Heart right ventricle (tissue), 16 donors: ENCODE data around the gene MS4A8. TPM values are rescaled to one million over a fixed set of nuclear protein-coding genes. Genes with fewer than 3 reads are reported as not detected.

Source experiments
- ATAC-seq, 8 donors: fragments of 200-7000 bp; cut with Tn5 transposase; one replicate each; pipeline ENCODE4 v1.9.1; 2020; ENCODE audit warnings: mild to moderate bottlenecking in 8 of 8, moderate library complexity in 8 of 8, moderate number of reproducible peaks in 1 of 8
- DNase-seq, 2 donors: peaks; one replicate each; pipeline ENCODE4 v3.0.0-alpha.2; 2020
- H3K27ac ChIP-seq, 10 donors: fragments of 200-600 bp; sonication (generic) in 2 of 10; one replicate each; pipeline versions ENCODE4 v1.5.0 to v1.8.0; 2020 to 2022; ENCODE audit warnings: mild to moderate bottlenecking in 3 of 10
- H3K27me3 ChIP-seq, 7 donors: fragments of 200-600 bp; one replicate each; pipeline ENCODE4 v1.8.0; 2021 to 2022; ENCODE audit warnings: mild to moderate bottlenecking in 2 of 7
- H3K36me3 ChIP-seq, 9 donors: fragments of 200-600 bp; sonication (generic) in 1 of 9; one replicate each; pipeline versions ENCODE4 v1.5.0 to v1.8.0; 2020 to 2022; ENCODE audit warnings: mild to moderate bottlenecking in 2 of 9
- H3K4me1 ChIP-seq, 9 donors: fragments of 200-600 bp; sonication (generic) in 1 of 9; one replicate each; pipeline versions ENCODE4 v1.5.0 to v1.8.0; 2020 to 2022; ENCODE audit warnings: mild to moderate bottlenecking in 4 of 9
- H3K4me3 ChIP-seq, 10 donors: fragments of 200-600 bp; sonication (generic) in 2 of 10; one replicate each; pipeline versions ENCODE4 v1.5.0 to v1.8.0; 2020 to 2022; ENCODE audit warnings: mild to moderate bottlenecking in 7 of 10, moderate library complexity in 2 of 10
- H3K9me3 ChIP-seq, 11 donors: fragments of 200-600 bp in 10 of 11; sonication (generic) in 2 of 11; one replicate each; pipeline versions ENCODE4 v1.5.0 to v1.8.0; 2013 to 2022; ENCODE audit warnings: mild to moderate bottlenecking in 2 of 11, control low read depth in 1 of 11, moderate library complexity in 1 of 11
- WGBS, 2 donors: extraction: QIAGEN DNeasy Blood & Tissue Kit; methylation state at CpG; one replicate each; pipeline ENCODE4 v1.1.7; 2013; ENCODE audit warnings: inconsistent platforms in 1 of 2; 5-methylcytosine and 5-hydroxymethylcytosine counted together
- intact Hi-C, 10 donors: fragments of 100-400 bp; cut with DNase I; formaldehyde crosslinking; loops; one replicate each; pipeline versions ENCODE4 v1.11.1 to v1.14.2; 2022
- polyA plus RNA-seq, 2 donors: library from polyadenylated mRNA; stranded (reverse); fragments of 200-250 nt; gene quantifications; one replicate each; pipeline ENCODE4 v1.2.3, GENCODE V29; 2013
- total RNA-seq, 10 donors: library from RNA; stranded (reverse); fragmentation: NEBNext Ultra II Directional in 3 of 10; extraction: Animal tissue kit (Norgen Biotek cat#: 25700) in 3 of 10; gene quantifications; one replicate each; pipeline versions ENCODE4 v1.2.1 to v1.2.4, GENCODE V29; 2021 to 2023
- TF ChIP-seq, protein P1 (sequence below), 9 donors: fragments of 200-600 bp; sonication (generic) in 2 of 9; IDR thresholded peaks; one replicate each; pipeline versions ENCODE4 v1.5.0 to v1.8.0; 2021 to 2022; ENCODE audit warnings: antibody characterized with exemption in 9 of 9, mild to moderate bottlenecking in 5 of 9, moderate library complexity in 1 of 9
- donor health status: Arrhythmogenic right ventricular cardiomyopathy.
- donor health status: ischemic (EF 13 %, LVEDD 7.1; RV severe dilation, severe dysfunction).
- donor health status: healthy with polysubstance abuse.
- donor health status: DM: no; HTN: yes; CAD: no.
- donor health status: DM: no; HTN: no; CAD: no.
- donor health status: ischemic (EF 25% LVEDD 6.9; RV normal size, moderate dysfunction).
- donor health status: ischemic (EF 25% LVEDD 5.7; RV mildly dilated, moderate dysfunction).
- donor health status: healthy.
- donor health status: DM: yes; HTN: yes; CAD: no.
- donor health status: Ischemic cardiomyopathy.
- donor health status: ischemic (EF 35%, LVEDD 5.7; RV mildly dilated, moderate dysfunction).
- donor health status: nonischemic (EF 11% LVEDD 7.7; RV severe dilation, severe dysfunction).
- donor health status: DM: yes; HTN: yes; CAD: no.
- donor health status: PGD.
- donor health status: ischemic (EF 29% LVEDD 5.4; RV normal size, mild dysfunction).
- donor health status: nonischemic (EF 23%, LVEDD 6.1; RV moderate dilation, normal function).

The MS4A8 gene
- total and polyA plus RNA-seq, 12 donors: not detected

DNA sequence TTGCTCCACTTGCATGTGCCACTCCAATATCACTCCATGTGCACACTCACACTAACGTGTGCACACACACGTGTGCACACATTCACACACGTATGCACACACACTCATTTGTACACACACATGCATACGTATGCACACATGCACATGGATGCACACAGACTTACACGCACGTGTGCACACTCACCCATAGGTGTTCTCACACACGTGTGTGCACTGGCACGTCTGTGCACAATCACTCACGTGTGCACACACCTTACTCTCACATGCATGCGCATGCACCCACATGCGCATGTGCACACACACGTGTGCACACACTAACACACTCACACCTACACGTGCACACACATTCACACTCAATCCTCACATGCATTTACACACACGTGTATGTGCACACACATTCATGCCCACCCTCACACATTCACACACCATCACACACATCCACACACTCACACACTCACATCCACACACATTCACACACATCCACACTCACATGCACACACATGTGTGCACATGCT, 48.0 kb downstream of the MS4A8 start:
- no peaks in the 10 kb centered on the region for H3K36me3 ChIP-seq
- WGBS, 2 donors: 92 to 93% methylated on average over 14 of the region's 14 CpGs
- H3K9me3 ChIP-seq: peaks cover 0 to 15% (median 0%) of the 10 kb centered on the region in 11 donors
- no peak overlapping the region for H3K27ac ChIP-seq
- H3K4me1 ChIP-seq: no peaks in the 10 kb centered on the region
- ATAC-seq (no peak), DNase-seq (no peak)
- H3K27me3 ChIP-seq: peaks cover 0 to 32% (median 23%) of the 10 kb centered on the region in 7 donors
- TF ChIP-seq, protein P1, sequence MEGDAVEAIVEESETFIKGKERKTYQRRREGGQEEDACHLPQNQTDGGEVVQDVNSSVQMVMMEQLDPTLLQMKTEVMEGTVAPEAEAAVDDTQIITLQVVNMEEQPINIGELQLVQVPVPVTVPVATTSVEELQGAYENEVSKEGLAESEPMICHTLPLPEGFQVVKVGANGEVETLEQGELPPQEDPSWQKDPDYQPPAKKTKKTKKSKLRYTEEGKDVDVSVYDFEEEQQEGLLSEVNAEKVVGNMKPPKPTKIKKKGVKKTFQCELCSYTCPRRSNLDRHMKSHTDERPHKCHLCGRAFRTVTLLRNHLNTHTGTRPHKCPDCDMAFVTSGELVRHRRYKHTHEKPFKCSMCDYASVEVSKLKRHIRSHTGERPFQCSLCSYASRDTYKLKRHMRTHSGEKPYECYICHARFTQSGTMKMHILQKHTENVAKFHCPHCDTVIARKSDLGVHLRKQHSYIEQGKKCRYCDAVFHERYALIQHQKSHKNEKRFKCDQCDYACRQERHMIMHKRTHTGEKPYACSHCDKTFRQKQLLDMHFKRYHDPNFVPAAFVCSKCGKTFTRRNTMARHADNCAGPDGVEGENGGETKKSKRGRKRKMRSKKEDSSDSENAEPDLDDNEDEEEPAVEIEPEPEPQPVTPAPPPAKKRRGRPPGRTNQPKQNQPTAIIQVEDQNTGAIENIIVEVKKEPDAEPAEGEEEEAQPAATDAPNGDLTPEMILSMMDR (IDR thresholded peaks at IDR 0.05): no peak
- intact Hi-C loops: loop anchor here in 1 of 10 donors (10.0 kb wide), 1 partner anchor 63 kb away; no protein-coding TSS in a partner anchor
- H3K4me3 ChIP-seq: no peak overlapping the region

DNA sequence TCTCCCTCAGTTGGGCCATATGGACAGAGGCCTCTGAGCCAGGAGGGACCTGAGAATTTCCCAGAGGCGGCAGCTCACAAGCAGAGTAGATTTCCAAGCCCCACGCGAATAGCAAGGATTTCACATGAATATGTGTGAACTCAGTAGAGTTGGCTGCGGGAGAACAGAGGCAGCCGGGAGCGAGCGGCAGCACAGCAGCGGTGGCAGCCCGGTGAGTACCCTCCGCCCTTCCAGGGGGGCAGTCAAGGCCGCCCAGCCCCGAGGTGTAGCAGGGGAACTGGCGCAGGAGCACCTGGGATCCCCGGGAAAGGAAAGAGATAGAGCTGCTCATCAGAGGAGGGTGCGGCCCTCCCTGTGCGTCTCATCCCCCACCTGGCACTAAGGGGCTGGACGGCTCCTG, 48.8 kb downstream of the MS4A8 start:
- peaks cover 0 to 12% (median 0%) of the 10 kb centered on the region in 11 donors for H3K9me3 ChIP-seq
- H3K27ac ChIP-seq: no peak overlapping the region
- peaks cover 0 to 39% (median 24%) of the 10 kb centered on the region in 7 donors for H3K27me3 ChIP-seq
- TF ChIP-seq, protein P1 (IDR thresholded peaks at IDR 0.05): no peak
- 86 to 89% methylated on average over 17 of the region's 17 CpGs for WGBS, 2 donors
- intact Hi-C loops: loop anchor here in 1 of 10 donors (10.0 kb wide), 1 partner anchor 63 kb away; no protein-coding TSS in a partner anchor
- no peak for ATAC-seq
- H3K36me3 ChIP-seq: no peaks in the 10 kb centered on the region
- DNase-seq: no peak
- H3K4me1 ChIP-seq: no peaks in the 10 kb centered on the region
- H3K4me3 ChIP-seq: no peak overlapping the region

DNA sequence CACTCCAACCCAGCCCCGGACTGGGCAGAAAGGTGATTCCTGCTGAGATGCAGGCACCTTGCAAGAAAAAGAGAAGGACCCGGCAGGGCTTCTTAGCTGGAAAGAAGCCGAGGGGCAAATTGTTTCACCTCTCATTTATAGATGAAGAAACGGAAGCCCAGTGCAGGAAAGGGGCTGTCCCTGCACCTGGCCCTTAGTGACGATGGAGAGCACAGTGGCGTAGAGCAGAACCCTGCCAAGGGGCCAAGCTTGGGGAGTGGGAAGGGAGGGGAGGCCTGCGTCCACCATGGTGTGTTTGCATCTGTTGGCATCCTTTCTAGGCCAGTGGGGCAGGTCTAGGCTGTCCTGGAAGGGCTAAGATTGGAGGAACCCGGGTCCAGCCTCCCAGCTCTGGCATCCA, 49.4 kb downstream of the MS4A8 start:
- Histone ChIP-seq H3K36me3 (no peaks in the 10 kb centered on the region), H3K4me1 (no peaks in the 10 kb centered on the region), H3K4me3 (no peak overlapping the region), H3K27me3 (peaks cover 0 to 40% (median 29%) of the 10 kb centered on the region in 7 donors), H3K27ac (no peak overlapping the region), H3K9me3 (peaks cover 0 to 12% (median 0%) of the 10 kb centered on the region in 11 donors)
- intact Hi-C loops: loop anchor here in 1 of 10 donors (10.0 kb wide), 1 partner anchor 64 kb away; no protein-coding TSS in a partner anchor
- WGBS, 2 donors: 71 to 79% methylated on average over 8 of the region's 8 CpGs
- no peak for ATAC-seq
- TF ChIP-seq, protein P1 (IDR thresholded peaks at IDR 0.05): no peak
- DNase-seq: no peak

DNA sequence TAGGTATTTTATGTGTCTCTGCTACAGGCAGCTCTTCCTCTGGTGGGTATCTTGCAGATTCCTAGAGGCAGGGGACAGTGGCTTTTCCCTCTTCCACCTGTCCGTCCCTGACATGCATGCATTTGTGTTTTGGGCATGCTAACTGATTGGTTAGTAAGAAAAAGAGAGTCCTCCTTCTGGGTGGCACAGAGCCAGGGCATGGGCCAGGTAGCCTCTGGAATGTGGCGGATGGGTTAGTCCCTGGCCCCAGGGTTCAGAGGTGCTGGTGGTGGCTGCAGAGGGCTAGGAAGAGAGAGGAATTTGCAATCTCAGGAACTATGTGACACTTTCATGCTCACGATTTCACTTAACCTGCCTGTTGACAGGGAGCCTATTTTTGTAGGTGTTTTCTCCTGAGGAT, 51.5 kb downstream of the MS4A8 start:
- WGBS, 2 donors: 55 to 61% methylated on average over 3 of the region's 3 CpGs
- intact Hi-C loops: no loop called here
- ATAC-seq: no peak

More for the DNA sequence above, 51.5 kb downstream of the MS4A8 start:
- Histone ChIP-seq H3K36me3 (no peaks in the 10 kb centered on the region), H3K4me3 (no peak overlapping the region), H3K9me3 (no peaks in the 10 kb centered on the region), H3K4me1 (no peaks in the 10 kb centered on the region), H3K27ac (no peak overlapping the region), H3K27me3 (peaks cover 0 to 46% (median 33%) of the 10 kb centered on the region in 7 donors)
- TF ChIP-seq, protein P1 (IDR thresholded peaks at IDR 0.05): no peak
- DNase-seq: no peak
